GM18507 (cell line): ENCODE results near the gene PCBD1.

Experiments used
- DNase-seq: peaks from one replicate; pipeline ENCODE4 v3.0.0; 2011; ENCODE audit warnings: low read depth; ENCODE audit not compliant: insufficient read length; ENCODE audit errors: extremely low spot score
- FAIRE-seq: peaks from 2 replicates; lab custom pipeline; 2011; peaks lifted over from hg19 to GRCh38; lab: Jason Lieb, UNC

Gene PCBD1

GRCh38 chr10:70843776-70844489, 44.4 kb downstream of the PCBD1 start:
- DNase-seq (no peak), FAIRE-seq (no peak)

DNA sequence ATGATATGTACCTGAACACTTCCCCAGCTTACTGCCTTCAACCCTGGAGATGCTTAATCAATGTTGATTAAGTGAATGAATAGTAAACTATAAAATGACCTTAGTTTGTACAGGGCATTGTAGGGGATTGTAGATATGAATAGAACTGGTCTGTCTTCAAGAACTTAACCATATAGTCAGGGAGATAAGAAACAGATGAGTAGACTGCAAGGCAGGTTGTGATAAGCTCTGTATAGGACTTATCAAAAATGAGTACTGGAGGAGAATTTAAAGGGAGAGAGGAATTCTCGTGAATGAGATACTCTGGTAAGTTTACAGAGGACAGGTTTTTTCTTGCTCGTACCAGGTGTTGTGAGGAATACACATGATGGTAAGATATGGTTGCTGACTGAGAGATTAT, 45.0 kb downstream of the PCBD1 start:
- FAIRE-seq (no peak), DNase-seq (no peak)

GRCh38 chr10:70840836-70841235, 47.5 kb downstream of the PCBD1 start:
- DNase-seq = no peak

DNA sequence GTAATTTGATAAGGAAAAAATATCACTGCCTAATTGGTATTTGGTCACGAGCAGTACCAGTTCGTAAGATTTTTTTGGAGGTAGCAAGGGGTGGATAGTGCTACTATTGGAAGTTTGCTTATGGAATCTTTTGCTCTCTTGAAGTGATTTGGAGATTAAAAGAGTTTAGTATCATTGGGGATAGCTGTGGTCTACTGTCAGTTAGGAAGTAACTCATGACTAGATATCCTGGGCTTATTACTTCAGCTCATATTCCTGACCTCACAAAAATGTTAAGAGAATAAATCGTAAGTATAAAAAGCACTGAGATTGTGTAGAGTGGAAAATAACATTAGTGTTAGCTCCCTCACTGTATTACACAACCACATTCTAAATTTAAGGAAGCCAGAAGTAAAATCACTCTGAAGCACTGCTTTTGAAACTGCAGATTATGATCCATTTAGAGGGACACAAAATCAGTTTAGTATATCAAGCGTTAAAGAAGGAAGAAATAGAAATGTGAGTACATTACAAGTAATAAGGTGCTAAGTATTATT, 50.0 kb downstream of the PCBD1 start:
- DNase-seq = no peak
- no peak for FAIRE-seq

More at GRCh38 chr10:70840836-70841235, 47.5 kb downstream of the PCBD1 start:
- no peak for FAIRE-seq

DNA sequence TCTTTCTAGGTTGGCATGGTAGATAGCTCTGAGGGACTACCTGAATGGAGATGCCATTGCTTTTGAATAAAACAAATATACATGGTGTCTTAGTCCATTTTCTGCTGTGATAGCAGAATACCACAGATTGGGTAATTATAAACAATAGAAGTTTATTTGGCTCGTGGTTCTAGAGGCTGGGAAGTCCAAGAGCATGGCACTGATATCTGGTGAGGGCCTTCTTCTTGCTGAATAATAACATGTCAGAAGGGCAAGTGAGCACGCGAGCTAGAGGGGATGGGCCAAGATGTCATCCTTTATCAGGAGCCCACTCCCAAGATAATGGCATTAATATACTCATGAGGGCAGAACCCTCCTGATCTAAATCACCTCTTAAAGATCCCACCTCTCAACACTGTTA, 50.7 kb downstream of the PCBD1 start:
- FAIRE-seq (no peak), DNase-seq (no peak)

DNA sequence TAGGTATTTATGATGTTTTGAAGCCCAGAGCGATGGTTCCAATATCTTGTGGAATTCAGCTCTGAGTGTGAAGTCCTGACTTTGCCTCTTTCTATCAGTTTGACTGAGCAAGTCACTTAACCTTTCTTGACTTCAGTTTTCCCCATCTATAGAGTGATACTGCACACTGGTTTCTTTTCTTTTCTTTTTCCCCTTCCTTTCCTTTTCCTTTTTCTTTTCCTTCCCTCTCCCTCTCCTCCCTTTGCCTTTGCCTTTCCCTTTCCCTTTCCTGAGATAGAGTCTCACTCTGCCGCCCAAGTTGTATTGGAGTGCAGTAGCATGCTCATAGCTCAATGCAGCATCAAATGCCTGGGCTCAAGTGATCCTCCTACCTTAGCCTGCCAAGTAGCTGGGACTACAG, 52.0 kb downstream of the PCBD1 start:
- DNase-seq (no peak), FAIRE-seq (no peak)

- DNase-seq (no peak), FAIRE-seq (no peak)
These were observed 53.8 kb downstream of the PCBD1 start for GRCh38 chr10:70834441-70835151.

DNA sequence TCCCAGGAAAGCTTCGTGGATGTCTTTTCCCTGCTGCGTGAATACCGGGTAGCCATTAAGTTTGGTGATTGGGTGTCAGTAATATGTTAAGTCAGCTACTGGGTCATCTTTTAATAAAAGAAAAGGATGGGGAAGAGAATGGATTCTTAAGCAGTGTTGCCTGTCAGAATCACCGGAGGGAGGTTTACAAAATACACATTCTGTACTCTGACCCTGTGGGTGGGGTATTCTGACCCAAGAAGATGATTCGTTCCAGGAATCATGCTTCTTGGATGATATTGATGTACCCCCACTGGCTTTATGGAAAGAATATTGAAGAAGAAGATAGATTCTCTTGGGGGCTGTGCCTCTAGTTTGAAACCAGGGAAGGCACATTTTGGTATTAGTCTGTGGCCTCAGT, 54.3 kb downstream of the PCBD1 start:
- DNase-seq (no peak), FAIRE-seq (no peak)

DNA sequence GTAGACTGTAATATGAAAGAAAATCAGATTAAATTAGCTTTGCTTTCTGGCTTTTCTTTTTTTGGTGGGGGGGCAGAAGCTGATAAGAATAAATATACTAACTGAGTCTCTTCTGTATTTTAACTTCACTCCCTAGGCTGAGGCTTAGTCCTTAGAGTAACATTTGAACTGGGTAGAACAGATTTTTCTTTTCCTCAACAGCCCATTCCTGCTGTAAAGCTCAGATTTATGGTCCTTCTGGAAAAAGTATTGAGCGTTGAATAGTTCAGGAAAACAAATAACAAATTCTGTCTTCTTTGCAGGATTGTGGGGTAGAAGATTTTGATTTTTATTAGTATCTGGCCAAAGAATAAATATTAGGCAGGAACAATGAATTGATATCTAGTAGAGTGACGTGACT, 54.8 kb downstream of the PCBD1 start:
- no peak for DNase-seq
- no peak for FAIRE-seq
